ENCODE results near the gene MBNL1. TPM values are rescaled to one million over a fixed set of nuclear protein-coding genes. Genes with fewer than 3 reads are reported as not detected.
"Not testable (repeated sequence)": the region's sequence is repeated elsewhere in the genome, so short reads cannot be mapped to it uniquely, and the experiment has no call there.

MBNL1 gene
- total RNA-seq, 1 donor from 2014 or later, result 210 TPM

DNA sequence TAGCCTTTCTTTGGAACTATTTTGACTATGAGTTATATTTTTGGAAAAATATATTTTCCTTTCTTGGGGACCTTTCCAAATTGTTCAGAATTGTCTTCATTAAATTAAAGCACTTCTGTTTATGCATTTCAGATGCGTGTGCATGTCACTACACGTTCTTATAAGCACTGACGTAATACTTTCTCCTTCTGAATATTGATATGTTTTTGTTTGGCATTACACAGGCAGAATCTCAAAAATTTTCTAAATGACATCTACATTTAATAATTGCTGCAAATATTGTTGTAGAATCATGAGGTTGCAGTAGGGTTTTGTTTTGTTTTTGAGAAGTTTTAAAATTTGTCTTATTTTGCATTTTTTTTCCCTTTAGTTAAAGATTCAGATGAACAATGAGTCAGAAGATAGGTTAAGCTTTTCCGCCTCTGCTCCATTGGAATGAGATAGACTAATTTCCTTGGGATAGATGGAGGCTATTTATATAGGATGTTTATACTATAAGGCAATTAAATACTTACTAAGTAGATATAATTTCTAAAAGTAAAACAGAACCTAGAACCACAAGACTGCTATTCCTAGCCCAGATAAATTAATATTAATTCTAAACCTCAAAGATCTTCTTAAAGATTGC, 110.8 kb downstream of the MBNL1 start:
- DNase-seq, result no peak

DNA sequence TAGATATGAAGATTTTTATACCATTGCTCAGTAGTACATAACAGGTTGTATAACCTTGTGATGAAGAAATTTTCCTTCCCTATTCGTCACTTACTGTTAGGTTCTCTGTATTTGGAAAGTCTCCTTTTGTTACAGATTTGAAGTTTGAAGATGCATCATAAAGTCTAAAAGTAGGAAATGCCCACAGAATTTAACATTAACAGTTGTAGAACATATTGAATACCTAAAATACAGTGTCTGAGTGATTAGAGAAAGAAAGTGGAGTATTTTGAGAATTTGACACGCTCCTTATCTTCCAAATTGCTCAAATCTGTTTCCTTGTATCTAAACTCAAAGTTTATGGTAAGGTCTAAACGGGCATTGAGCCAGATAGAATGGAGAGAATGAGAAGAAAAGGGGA, 111.3 kb downstream of the MBNL1 start:
- DNase-seq, result no peak

GRCh38 chr3:152381881-152382295, 113.2 kb downstream of the MBNL1 start:
- DNase-seq, result no peak

- no peak for DNase-seq
These were observed 113.8 kb downstream of the MBNL1 start for GRCh38 chr3:152382312-152383135.

DNA sequence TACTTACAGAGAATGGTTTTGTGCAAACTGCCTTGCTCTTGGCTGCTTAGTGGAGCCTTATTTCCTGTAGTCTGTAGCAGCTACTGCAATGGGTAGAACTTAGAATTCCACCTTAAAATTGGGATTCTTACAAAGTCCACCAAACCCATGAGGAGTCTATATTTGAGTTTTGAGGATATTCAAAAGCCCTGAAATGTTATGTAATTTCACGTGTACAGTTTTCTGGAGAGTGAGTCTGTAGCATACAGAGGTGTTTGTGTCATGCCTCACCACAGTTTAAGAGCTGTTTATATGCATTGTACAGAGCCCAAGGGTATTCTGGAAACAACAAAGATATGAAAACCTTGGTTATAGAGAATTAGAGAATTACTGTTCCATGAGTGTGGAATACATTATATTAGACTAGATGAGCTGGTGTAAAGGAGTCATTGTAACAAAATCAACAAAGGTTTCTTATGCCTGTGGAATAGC, 114.4 kb downstream of the MBNL1 start:
- DNase-seq, result no peak

DNA sequence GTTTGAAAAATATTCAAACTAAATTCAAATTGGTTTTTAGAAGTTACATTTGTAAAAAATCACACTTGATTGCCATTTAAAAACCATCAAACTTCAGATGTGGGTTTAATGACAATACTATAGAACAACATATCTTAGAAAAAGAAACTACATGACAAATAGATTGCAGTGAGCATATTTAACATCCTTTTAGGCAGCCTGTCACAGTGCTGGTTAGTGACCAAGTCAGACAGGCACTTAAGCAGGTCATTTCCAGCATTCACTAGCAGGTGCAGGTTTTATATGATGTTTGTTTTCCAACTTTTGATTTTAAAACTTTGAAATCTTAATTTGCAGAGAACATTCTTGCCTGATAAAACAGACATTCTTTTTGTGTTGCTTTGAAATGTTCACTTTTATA, 115.7 kb downstream of the MBNL1 start:
- no peak for DNase-seq

DNA sequence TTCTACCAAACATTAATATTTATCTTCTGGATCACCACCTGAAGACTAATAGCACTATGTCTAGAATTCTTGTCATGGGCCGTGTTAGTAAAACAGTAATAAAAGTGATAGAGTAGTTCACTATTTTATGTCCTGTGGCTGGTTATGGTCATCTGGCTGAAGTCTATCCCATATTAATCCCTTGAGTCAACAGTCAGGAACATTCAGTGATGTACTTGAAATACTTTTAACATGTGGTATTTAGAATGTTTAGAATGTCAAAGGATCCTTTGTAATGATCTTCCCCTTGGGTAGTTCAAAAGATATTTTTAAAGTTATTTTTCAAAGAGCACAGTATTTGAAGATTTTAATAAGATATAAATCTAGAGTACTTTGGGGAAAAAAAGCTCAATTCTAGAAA, 117.0 kb downstream of the MBNL1 start:
- no peak for DNase-seq

GRCh38 chr3:152386208-152386607, 117.5 kb downstream of the MBNL1 start:
- DNase-seq, result no peak

DNA sequence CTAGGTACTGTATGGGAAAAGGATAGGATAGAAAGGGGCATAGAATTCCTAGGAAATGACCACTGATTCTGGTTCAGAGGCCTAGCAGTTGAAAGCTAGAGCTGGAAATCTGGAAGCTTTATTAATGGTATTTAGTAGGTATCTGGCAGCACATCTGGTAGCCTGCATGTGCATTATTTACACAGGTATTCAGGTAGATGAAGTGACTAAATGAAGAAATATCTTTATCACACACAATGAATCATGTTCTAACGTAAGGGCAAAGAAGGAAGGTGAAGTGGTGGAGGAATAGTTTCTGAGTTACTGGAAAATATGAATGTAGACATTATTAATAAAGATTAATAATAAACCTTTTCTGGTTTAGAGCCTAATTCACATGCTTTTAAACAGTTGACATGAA, 119.9 kb downstream of the MBNL1 start:
- DNase-seq, result no peak

GRCh38 chr3:152389316-152389934, 120.7 kb downstream of the MBNL1 start:
- no peak for DNase-seq

- no peak for DNase-seq
These were observed 121.9 kb downstream of the MBNL1 start for GRCh38 chr3:152390647-152391046.

- DNase-seq, result no peak
These were observed 122.9 kb downstream of the MBNL1 start for GRCh38 chr3:152391671-152392070.

- no peak for DNase-seq
These were observed 123.6 kb downstream of the MBNL1 start for GRCh38 chr3:152392272-152392880.

- no peak for DNase-seq
These were observed 125.5 kb downstream of the MBNL1 start for GRCh38 chr3:152394246-152394645.

DNA sequence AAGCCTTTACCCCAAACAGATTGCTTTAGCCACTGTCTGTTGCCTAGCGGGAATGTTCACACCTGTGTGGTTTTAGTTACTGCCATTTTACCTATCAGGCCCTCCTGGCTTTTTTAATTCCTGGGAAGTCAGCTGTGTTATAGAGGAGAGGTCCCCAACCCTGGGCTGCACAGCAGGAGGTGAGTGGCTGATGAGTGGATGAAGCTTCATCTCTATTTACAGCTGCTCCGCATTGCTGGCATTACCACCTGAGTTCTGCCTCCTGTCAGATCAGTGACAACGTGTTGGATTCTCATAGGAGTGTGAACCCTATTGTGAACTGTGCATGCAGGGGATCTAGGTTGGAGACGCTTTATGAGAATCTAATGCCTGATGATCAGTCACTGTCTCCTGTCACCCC, 127.0 kb downstream of the MBNL1 start:
- no peak for DNase-seq

- DNase-seq, result no peak
These were observed 128.1 kb downstream of the MBNL1 start for GRCh38 chr3:152396867-152397266.

DNA sequence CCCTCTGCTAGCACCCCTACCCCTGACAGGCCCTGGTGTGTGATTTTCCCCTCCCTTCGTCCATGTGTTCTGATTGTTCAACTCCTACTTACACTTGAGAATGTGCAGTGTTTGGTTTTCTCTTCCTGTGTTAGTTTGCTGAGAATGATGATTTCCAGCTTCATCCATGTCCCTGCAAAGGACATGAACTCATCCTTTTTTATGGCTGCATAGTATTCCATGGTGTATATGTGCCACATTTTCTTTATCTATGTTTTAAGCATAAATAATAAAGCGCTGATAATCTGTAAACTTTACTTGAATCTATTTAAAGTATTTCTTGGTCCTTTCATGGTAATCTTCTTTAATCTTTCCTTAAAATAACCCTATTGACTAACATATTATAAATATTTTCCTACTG, 128.6 kb downstream of the MBNL1 start:
- not testable (repeated sequence) for DNase-seq

- no peak for DNase-seq
These were observed 129.8 kb downstream of the MBNL1 start for GRCh38 chr3:152398495-152398894.

- no peak for DNase-seq
These were observed 130.6 kb downstream of the MBNL1 start for GRCh38 chr3:152399374-152399773.

GRCh38 chr3:152400887-152401286, 132.2 kb downstream of the MBNL1 start:
- DNase-seq, result no peak

DNA sequence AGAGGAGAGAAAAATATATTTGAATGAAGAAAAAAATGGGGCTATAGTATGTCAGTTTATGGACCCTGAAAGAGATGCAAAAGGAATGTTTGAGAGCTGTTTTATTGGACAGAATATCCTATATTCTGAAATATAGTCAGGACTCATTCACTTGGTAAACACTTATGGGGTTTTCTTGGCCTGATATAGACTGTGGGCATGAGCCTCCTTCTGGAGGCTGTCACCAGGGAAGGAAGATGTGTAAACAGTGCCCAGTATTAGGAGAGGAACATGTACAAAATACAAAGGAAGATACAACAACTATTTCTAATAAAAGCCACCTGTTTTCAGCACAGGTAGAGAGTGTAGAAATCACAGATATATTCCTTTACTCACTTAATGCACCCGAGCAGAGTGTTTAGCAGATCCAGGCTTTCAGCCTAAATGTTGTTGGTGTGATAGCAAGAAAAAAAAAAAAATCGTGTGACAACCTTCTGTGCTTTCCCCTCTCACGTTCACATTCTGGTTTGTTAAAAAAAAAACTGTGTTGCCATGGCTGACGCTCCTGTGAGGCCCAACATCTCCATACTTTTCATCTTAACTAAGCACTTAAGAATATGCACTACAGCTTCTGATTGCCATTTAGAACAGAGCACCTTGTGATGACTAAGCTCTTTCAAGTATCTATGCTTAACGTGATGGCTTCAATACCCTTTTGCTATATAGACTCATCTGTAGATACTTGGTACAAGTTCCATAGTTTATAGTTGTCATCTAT, 134.1 kb downstream of the MBNL1 start:
- no peak for DNase-seq

- peak; percentile 47 for DNase-seq
These were observed 134.9 kb downstream of the MBNL1 start for GRCh38 chr3:152403632-152404066.
